ENCODE data around the gene ACP1.

Gene ACP1

GRCh38 chr2:255195-255594 lies 9.6 kb upstream of the ACP1 start:
- DNase-seq (ENCODE audit: low spot score): no peak

GRCh38 chr2:256094-256493 lies 8.7 kb upstream of the ACP1 start:
- DNase-seq (ENCODE audit: low spot score): no peak

GRCh38 chr2:257429-257828 lies 7.3 kb upstream of the ACP1 start:
- no peak for DNase-seq (ENCODE audit: low spot score)

GRCh38 chr2:257842-258241 lies 6.9 kb upstream of the ACP1 start:
- no peak for DNase-seq (ENCODE audit: low spot score)

GRCh38 chr2:258933-259332 lies 5.8 kb upstream of the ACP1 start:
- DNase-seq (ENCODE audit: low spot score): no peak

GRCh38 chr2:259789-260331 lies 4.9 kb upstream of the ACP1 start:
- no peak for DNase-seq (ENCODE audit: low spot score)

GRCh38 chr2:260507-261161 lies 4.1 kb upstream of the ACP1 start:
- DNase-seq (ENCODE audit: low spot score): no peak

GRCh38 chr2:262117-262516 lies 2.6 kb upstream of the ACP1 start:
- DNase-seq (ENCODE audit: low spot score): no peak

GRCh38 chr2:263022-263738 lies 1.6 kb upstream of the ACP1 start:
- no peak for DNase-seq (ENCODE audit: low spot score)

GRCh38 chr2:263774-264492 lies 814 bp upstream of the ACP1 start, which contains the start of gene SH3YL1:
TSS of gene SH3YL1 (minus strand) at chr2:264032. CDS start at chr2:263984, 48 bp downstream.
- DNase-seq (ENCODE audit: low spot score): peak; percentile 34

- no peak for DNase-seq (ENCODE audit: low spot score)
Observed at GRCh38 chr2:268323-268722, 3.6 kb downstream of the ACP1 start.

- no peak for DNase-seq (ENCODE audit: low spot score)
Observed at GRCh38 chr2:269356-270030, 4.7 kb downstream of the ACP1 start.

GRCh38 chr2:270861-271260 lies 6.1 kb downstream of the ACP1 start:
- no peak for DNase-seq (ENCODE audit: low spot score)

- DNase-seq (ENCODE audit: low spot score): no peak
Observed at GRCh38 chr2:271917-272316, 7.2 kb downstream of the ACP1 start.

GRCh38 chr2:273333-273732 lies 8.6 kb downstream of the ACP1 start:
- no peak for DNase-seq (ENCODE audit: low spot score)

- no peak for DNase-seq (ENCODE audit: low spot score)
Observed at GRCh38 chr2:274503-274902, 9.8 kb downstream of the ACP1 start.

GRCh38 chr2:275466-275865 lies 10.7 kb downstream of the ACP1 start:
- DNase-seq (ENCODE audit: low spot score): no peak

GRCh38 chr2:278312-278926 lies 13.7 kb downstream of the ACP1 start:
- DNase-seq (ENCODE audit: low spot score): no peak

GRCh38 chr2:278927-279320 lies 14.2 kb downstream of the ACP1 start:
- DNase-seq (ENCODE audit: low spot score): no peak

- DNase-seq (ENCODE audit: low spot score): no peak
Observed at GRCh38 chr2:279366-279765, 14.6 kb downstream of the ACP1 start.

- no peak for DNase-seq (ENCODE audit: low spot score)
Observed at GRCh38 chr2:279956-280649, 15.4 kb downstream of the ACP1 start.
